ENCODE measurements around the gene VSTM2L. TPM values are rescaled to one million over a fixed set of nuclear protein-coding genes. Genes with fewer than 3 reads are reported as not detected.

Gene VSTM2L
- total RNA-seq, 1 experiment from 2014 or later: 0.71 TPM

DNA sequence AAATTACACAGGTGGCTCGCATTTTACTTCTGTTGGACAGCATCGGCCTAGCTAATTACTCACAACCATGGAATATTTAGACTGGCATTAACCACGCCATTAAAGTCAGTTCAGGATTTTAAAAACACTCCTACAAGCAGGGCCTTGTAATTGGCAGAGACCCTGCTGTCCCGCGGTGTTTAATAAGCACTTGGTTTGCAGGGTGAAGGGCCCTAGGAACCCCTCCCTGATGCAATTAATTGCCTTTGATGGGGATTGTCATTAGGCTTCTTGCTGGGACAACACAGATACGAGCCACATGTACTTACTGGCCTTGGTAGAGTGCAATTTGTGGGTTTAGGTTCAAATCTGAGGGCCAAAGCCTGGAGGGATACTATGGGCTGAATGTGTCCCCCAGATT, 7.8 kb upstream of the VSTM2L start:
- CTCF ChIA-PET: no interaction called here
- Mint-ChIP-seq H3K27me3 (ENCODE audit: unreplicated experiment) (peaks cover 62% of the 10 kb centered on the region), H3K4me1 (ENCODE audit: low read depth, unreplicated experiment) (no peaks in the 10 kb centered on the region), H3K36me3 (ENCODE audit: insufficient read depth, unreplicated experiment) (no peaks in the 10 kb centered on the region), H3K9me3 (ENCODE audit: low read depth, unreplicated experiment) (no peaks in the 10 kb centered on the region), H3K4me3 (ENCODE audit: low read depth, unreplicated experiment) (no peak overlapping the region), H3K27ac (ENCODE audit: unreplicated experiment) (no peak overlapping the region)
- no TSS peak for BruUV-seq (replicated peaks)
- intact Hi-C loops (cut with micrococcal nuclease; ENCODE audit: unreplicated experiment): no loop called here
- TF ChIP-seq, protein P1, sequence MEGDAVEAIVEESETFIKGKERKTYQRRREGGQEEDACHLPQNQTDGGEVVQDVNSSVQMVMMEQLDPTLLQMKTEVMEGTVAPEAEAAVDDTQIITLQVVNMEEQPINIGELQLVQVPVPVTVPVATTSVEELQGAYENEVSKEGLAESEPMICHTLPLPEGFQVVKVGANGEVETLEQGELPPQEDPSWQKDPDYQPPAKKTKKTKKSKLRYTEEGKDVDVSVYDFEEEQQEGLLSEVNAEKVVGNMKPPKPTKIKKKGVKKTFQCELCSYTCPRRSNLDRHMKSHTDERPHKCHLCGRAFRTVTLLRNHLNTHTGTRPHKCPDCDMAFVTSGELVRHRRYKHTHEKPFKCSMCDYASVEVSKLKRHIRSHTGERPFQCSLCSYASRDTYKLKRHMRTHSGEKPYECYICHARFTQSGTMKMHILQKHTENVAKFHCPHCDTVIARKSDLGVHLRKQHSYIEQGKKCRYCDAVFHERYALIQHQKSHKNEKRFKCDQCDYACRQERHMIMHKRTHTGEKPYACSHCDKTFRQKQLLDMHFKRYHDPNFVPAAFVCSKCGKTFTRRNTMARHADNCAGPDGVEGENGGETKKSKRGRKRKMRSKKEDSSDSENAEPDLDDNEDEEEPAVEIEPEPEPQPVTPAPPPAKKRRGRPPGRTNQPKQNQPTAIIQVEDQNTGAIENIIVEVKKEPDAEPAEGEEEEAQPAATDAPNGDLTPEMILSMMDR (IDR thresholded peaks at IDR 0.05; ENCODE audit: unreplicated experiment): no peak
- no peak for DNase-seq

DNA sequence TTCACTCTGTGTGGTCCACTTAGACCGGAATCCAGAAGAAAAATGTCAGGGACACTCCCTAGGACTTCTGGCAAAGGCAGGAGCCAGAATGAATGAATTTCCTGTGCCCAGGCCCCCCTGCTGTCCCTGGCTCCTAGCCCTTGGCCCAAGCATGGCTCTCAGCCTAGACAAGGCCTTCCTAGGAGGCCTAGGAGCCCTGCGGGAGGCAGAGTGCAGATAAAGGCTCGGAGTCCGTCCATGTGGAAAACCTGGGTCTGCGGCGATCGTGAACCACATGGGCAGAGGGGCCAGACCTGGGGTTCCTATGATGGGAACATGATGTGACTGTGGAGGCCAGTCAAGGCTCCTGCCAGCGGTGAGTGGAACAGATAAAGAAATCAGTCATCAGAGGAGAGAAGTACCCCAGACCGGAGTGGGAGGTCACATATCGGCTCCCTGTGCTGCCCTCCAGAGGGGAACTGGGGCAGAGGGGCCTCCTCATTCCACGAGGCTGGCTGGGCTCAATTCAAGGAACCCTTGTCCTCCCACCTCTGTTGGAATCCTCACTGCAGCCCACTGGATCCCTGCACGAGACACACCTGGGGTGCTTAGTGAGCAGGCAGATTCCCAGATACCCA, 5.9 kb upstream of the VSTM2L start:
- intact Hi-C loops (cut with micrococcal nuclease; ENCODE audit: unreplicated experiment): no loop called here

DNA sequence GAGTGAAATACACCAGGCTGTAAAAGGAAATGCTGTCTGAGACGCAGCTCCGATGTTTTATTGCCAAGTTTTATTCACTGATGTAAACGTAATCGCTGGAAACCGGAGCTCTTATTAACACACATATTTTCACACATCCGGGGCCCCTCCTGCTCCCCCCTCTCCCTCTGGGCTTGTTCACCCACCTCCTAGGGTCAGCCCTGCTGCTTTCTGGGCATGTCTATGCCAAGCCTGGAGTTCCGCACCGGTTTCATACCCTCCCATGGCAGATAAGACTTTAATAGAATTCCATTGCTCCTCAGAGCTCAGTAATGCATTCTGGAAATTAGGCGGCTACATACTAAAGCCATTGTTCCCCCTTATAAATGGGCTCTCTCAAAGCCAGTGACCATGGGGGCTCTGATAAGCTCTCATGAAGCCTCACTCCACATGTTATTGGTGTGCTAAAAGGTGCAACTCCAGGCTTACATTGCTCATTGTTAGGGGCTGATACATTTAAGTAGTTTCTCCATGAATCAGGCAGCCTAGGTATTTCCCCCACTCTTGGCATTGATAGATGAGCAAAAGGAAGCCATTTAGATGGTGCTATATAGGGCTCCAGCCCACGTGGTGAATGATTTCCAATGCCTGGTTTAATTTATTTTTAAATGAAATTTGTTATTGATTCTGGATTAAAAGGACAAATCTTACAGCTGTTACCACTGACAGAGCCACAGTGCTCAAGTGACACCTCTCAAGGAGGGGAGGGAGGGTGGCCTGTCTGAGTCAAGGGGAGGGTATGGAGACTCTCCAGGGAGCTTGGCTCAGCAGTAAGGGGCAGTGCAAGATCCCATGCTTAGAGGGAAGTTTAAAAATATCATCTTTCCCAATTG, 4.5 kb upstream of the VSTM2L start:
- CTCF ChIA-PET: no interaction called here
- no peak for DNase-seq
- Mint-ChIP-seq H3K36me3 (ENCODE audit: insufficient read depth, unreplicated experiment) (peaks cover 5% of the 10 kb centered on the region), H3K9me3 (ENCODE audit: low read depth, unreplicated experiment) (no peaks in the 10 kb centered on the region), H3K4me3 (ENCODE audit: low read depth, unreplicated experiment) (no peak overlapping the region), H3K27ac (ENCODE audit: unreplicated experiment) (no peak overlapping the region), H3K4me1 (ENCODE audit: low read depth, unreplicated experiment) (peaks cover under 1% of the 10 kb centered on the region), H3K27me3 (ENCODE audit: unreplicated experiment) (peaks cover 70% of the 10 kb centered on the region)
- intact Hi-C loops (cut with micrococcal nuclease; ENCODE audit: unreplicated experiment): no loop called here
- TF ChIP-seq, protein P1 (IDR thresholded peaks at IDR 0.05; ENCODE audit: unreplicated experiment): no peak
- no TSS peak for BruUV-seq (replicated peaks)

More for the DNA sequence above, 5.9 kb upstream of the VSTM2L start:
- CTCF ChIA-PET: no interaction called here
- H3K27ac Mint-ChIP-seq (ENCODE audit: unreplicated experiment): no peak overlapping the region
- TF ChIP-seq, protein P1 (IDR thresholded peaks at IDR 0.05; ENCODE audit: unreplicated experiment): no peak
- no peaks in the 10 kb centered on the region for H3K4me1 Mint-ChIP-seq (ENCODE audit: low read depth, unreplicated experiment)
- no peak overlapping the region for H3K4me3 Mint-ChIP-seq (ENCODE audit: low read depth, unreplicated experiment)
- H3K36me3 Mint-ChIP-seq (ENCODE audit: insufficient read depth, unreplicated experiment): peaks cover 1% of the 10 kb centered on the region
- no peak for DNase-seq
- H3K27me3 Mint-ChIP-seq (ENCODE audit: unreplicated experiment): peaks cover 72% of the 10 kb centered on the region
- H3K9me3 Mint-ChIP-seq (ENCODE audit: low read depth, unreplicated experiment): no peaks in the 10 kb centered on the region
- no TSS peak for BruUV-seq (replicated peaks)

DNA sequence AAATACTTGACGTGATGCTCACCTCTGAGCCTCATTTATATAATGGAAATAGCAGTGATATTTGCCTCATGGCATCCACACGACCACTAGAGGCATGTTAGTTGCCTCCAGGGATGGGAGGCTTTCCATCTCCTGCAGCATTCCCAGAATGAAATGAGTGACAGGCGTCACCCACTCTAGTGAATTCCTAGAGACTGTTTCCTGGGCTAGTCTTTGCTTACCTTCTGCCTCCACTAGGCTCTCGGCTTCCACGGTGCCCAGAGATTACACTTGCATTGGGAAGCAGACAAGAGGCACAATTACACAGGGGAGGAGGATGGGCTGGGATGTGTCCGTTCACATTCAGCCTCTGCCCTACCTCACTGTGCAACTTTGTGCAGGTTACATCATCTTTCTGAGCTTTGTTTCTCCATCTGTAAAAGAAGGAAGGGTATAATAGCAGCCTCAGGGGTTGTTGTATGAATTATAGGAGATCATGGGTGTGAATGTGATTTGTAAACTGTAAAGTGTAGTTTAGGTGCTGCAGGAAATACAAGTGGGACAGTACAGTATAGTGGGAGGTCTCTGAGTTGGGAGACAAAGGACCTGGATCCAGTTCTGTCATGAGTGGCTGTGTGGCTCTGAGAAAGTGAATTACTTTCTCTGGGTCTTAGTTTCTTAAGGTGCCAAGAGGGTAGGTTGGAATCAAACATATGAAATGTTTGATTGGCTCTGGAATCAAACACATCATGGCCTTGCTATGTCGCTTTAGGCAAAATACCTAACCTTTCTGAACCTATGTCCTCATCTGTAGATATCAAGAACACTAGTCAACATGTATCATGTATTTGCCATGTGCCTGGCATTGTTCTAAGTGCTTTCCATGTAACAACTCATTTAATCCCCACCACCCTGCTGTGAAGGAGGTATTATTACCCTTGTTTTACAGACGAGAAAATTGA, 3.6 kb upstream of the VSTM2L start:
- Mint-ChIP-seq H3K9me3 (ENCODE audit: low read depth, unreplicated experiment) (no peaks in the 10 kb centered on the region), H3K27me3 (ENCODE audit: unreplicated experiment) (peaks cover 70% of the 10 kb centered on the region), H3K27ac (ENCODE audit: unreplicated experiment) (no peak overlapping the region), H3K4me3 (ENCODE audit: low read depth, unreplicated experiment) (no peak overlapping the region), H3K36me3 (ENCODE audit: insufficient read depth, unreplicated experiment) (peaks cover 5% of the 10 kb centered on the region), H3K4me1 (ENCODE audit: low read depth, unreplicated experiment) (peaks cover 7% of the 10 kb centered on the region)
- no TSS peak for BruUV-seq (replicated peaks)
- no peak for DNase-seq
- intact Hi-C loops (cut with micrococcal nuclease; ENCODE audit: unreplicated experiment): loop anchor here (2.0 kb wide), 1 partner anchor 319 kb away; no protein-coding TSS in a partner anchor
- TF ChIP-seq, protein P1 (IDR thresholded peaks at IDR 0.05; ENCODE audit: unreplicated experiment): no peak
- CTCF ChIA-PET: no interaction called here
